Right lobe of liver (tissue), 4 donors: Measurements from ENCODE around the gene ZCCHC12.
A peak's percentile ranks its signal among the peaks of the same experiment; 100 is the strongest.

ENCODE experiments used
- CTCF ChIP-seq, 4 donors: fragments of 200-600 bp in 3 of 4; fragments of 450-650 bp in 1 of 4; IDR thresholded peaks; one replicate each; pipeline versions ENCODE4 v1.5.1 to v1.8.0; 2016 to 2022; ENCODE audit warnings: antibody characterized with exemption in 4 of 4, mild to moderate bottlenecking in 2 of 4
- POLR2A ChIP-seq: fragments of 450-650 bp; IDR thresholded peaks from one replicate; pipeline ENCODE4 v1.6.1; 2017; ENCODE audit warnings: antibody characterized with exemption, mild to moderate bottlenecking
- donor health status: DM: no; HTN: no; CAD: no.
- donor health status: DM: no; HTN: no; CAD: no.
- donor health status: DM: no; HTN: yes; CAD: no.

GRCh38 chrX:118872102-118872566 lies 48.5 kb downstream of the ZCCHC12 start:
- TF ChIP-seq CTCF (IDR thresholded peaks at IDR 0.05) (no peak), POLR2A (peak; percentile 14)
